Measurements from ENCODE around the gene FAM90A26.
"Not testable (repeated sequence)": the region's sequence is repeated elsewhere in the genome, so short reads cannot be mapped to it uniquely, and the experiment has no call there.

FAM90A26 gene

DNA sequence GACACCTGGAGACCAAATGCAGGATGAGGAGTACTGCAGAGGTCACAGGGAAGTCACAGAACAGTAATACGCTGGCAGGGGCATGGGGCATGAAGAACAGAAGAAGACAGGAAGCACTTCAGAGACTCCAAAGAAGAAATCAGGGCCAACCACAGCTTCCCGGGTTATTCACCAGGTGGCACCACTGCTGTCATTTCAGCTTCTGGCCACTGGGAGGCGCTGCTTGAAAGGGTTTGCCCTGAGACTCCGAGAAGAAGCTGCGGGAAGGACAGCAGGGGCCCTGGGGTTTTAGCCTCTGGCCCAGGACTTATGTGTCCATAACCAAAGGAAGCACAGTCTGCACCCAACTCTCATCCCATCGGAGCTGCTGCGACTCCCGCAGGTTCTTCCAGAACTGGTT lies 4.2 kb upstream of the FAM90A26 start:
- DNase-seq = not testable (repeated sequence)

DNA sequence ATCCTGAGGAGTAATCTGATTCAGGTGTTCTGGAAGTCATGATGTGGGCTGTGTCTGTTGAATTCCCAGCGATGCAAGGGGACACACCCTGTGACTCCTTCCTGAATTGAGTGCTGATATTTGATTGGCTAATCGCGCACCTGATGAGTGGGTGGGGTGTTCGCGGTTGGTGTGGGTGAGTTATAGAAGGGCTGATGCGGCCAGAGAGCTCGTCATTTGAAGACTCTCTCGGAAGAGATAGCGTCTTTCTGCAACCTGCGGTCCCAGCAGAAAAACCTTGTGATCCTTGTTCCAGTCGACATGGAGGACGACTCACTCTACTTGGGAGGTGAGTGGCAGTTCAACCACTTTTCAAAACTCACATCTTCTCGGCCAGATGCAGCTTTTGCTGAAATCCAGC lies 40.1 kb downstream of the FAM90A26 start, which contains the start of gene USP17L10:
Gene USP17L10 (plus strand): TSS at position 301 of the 400 bp plus-strand sequence. CDS start 0 bp downstream, at position 301.
- DNase-seq = not testable (repeated sequence)

- not testable (repeated sequence) for DNase-seq
Observed at GRCh38 chr4:9214701-9215100, 44.5 kb downstream of the FAM90A26 start.

DNA sequence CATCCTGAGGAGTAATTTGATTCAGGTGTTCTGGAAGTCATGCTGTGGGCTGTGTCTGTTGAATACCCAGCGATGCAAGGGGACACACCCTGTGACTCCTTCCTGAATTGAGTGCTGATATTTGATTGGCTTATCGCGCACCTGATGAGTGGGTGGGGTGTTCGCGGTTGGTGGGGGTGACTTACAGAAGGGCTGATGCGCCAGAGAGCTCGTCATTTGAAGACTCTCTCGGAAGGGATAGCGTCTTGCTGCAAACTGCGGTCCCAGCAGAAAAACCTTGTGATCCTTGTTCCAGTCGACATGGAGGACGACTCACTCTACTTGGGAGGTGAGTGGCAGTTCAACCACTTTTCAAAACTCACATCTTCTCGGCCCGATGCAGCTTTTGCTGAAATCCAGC lies 44.9 kb downstream of the FAM90A26 start, which contains the start of gene USP17L11:
Gene USP17L11 (plus strand): TSS at position 301 of the 400 bp plus-strand sequence. CDS start 0 bp downstream, at position 301.
- not testable (repeated sequence) for DNase-seq

GRCh38 chr4:9219852-9220251 lies 49.6 kb downstream of the FAM90A26 start, which contains the start of gene USP17L12:
Gene USP17L12 (plus strand): TSS chr4:9220152. CDS start chr4:9220152, 0 bp downstream.
- DNase-seq = not testable (repeated sequence)

GRCh38 chr4:9224596-9224995 lies 54.4 kb downstream of the FAM90A26 start, which contains the start of gene USP17L13:
Gene USP17L13 (plus strand): TSS chr4:9224896. CDS start chr4:9224896, 0 bp downstream.
- not testable (repeated sequence) for DNase-seq

Measured in NCI-H446 (cell line).